GM19328 (cell line): ENCODE results near the gene PPDPF.

Experiments
- ATAC-seq: cut with Tn5 transposase; IDR thresholded peaks from one replicate; pipeline ENCODE4 v1.9.1; 2021; ENCODE audit warnings: mild to moderate bottlenecking, moderate library complexity; ENCODE audit not compliant: unreplicated experiment

The PPDPF gene

GRCh38 chr20:63487116-63487764, 33.3 kb upstream of the PPDPF start:
- no peak for ATAC-seq

- no peak for ATAC-seq
These were observed 32.8 kb upstream of the PPDPF start for GRCh38 chr20:63487781-63488241.

- no peak for ATAC-seq
These were observed 32.0 kb upstream of the PPDPF start for GRCh38 chr20:63488315-63489251.

GRCh38 chr20:63490416-63490815, 30.1 kb upstream of the PPDPF start:
- ATAC-seq: no peak

GRCh38 chr20:63491078-63491477, 29.5 kb upstream of the PPDPF start:
- no peak for ATAC-seq

- no peak for ATAC-seq
These were observed 28.8 kb upstream of the PPDPF start for GRCh38 chr20:63491635-63492230.

- no peak for ATAC-seq
These were observed 28.0 kb upstream of the PPDPF start for GRCh38 chr20:63492518-63492917.

GRCh38 chr20:63492982-63493381, 27.6 kb upstream of the PPDPF start:
- ATAC-seq: no peak

- no peak for ATAC-seq
These were observed 27.0 kb upstream of the PPDPF start for GRCh38 chr20:63493563-63494020.

GRCh38 chr20:63494084-63494419, 26.5 kb upstream of the PPDPF start:
- ATAC-seq: no peak

- no peak for ATAC-seq
These were observed 26.0 kb upstream of the PPDPF start for GRCh38 chr20:63494420-63495166.

- ATAC-seq: no peak
These were observed 25.3 kb upstream of the PPDPF start for GRCh38 chr20:63495167-63495720.

- ATAC-seq: no peak
These were observed 24.6 kb upstream of the PPDPF start for GRCh38 chr20:63495741-63496595.

- no peak for ATAC-seq
These were observed 23.9 kb upstream of the PPDPF start for GRCh38 chr20:63496596-63497120.

- no peak for ATAC-seq
These were observed 23.2 kb upstream of the PPDPF start for GRCh38 chr20:63497138-63497945.

GRCh38 chr20:63497946-63498935, 22.3 kb upstream of the PPDPF start:
- ATAC-seq: no peak

- ATAC-seq: no peak
These were observed 21.6 kb upstream of the PPDPF start, which contains the start of gene EEF1A2 for GRCh38 chr20:63498960-63499337. Gene EEF1A2, minus strand, starts transcription at chr20:63499083. Its CDS starts 1,320 bp downstream, at chr20:63497763.
